ENCODE measurements around the gene AQP5.

GRCh38 chr12:49956663-49957569, 4.8 kb upstream of the AQP5 start:
- no peak for TF ChIP-seq CTCF (IDR thresholded peaks at IDR 0.05)
- no peak for TF ChIP-seq POLR2A (IDR thresholded peaks at IDR 0.05)
